HCT116 (cell line): ENCODE measurements around the gene DBNL. TPM values are rescaled to one million over a fixed set of nuclear protein-coding genes. Genes with fewer than 3 reads are reported as not detected.

Experiments
- CBX3 ChIP-seq: IDR thresholded peaks from 2 replicates; pipeline ENCODE4 v1.6.1; 2012; ENCODE audit warnings: low read depth
- CEBPB ChIP-seq: IDR thresholded peaks from 2 replicates; pipeline ENCODE4 v1.6.1; 2012; ENCODE audit warnings: low read depth
- ELF1 ChIP-seq: IDR thresholded peaks from 2 replicates; pipeline ENCODE4 v1.6.1; 2012; ENCODE audit warnings: low read depth, borderline replicate concordance
- EZH2 ChIP-seq: fragments of 200-600 bp; sonication (generic); IDR thresholded peaks from 2 replicates; pipeline ENCODE4 v1.6.1; 2017; ENCODE audit warnings: antibody characterized with exemption, mixed run types
- RAD21 ChIP-seq: IDR thresholded peaks from 2 replicates; pipeline ENCODE4 v1.6.1; 2012; ENCODE audit warnings: low read depth, mild to moderate bottlenecking
- SRF ChIP-seq: IDR thresholded peaks from 2 replicates; pipeline ENCODE4 v1.6.1; 2012; ENCODE audit warnings: low read depth
- ZNF274 ChIP-seq: fragments of 200-500 bp; sonication (Bioruptor generic); IDR thresholded peaks from 2 replicates; pipeline ENCODE4 v1.6.1; 2014; ENCODE audit warnings: mild to moderate bottlenecking, low read depth, low read length, inconsistent platforms
- total RNA-seq: library from RNA; stranded (reverse); gene quantifications from one replicate; pipeline ENCODE4 v1.2.1, GENCODE V29; 2021; ENCODE audit not compliant: unreplicated experiment
- TF ChIP-seq, protein P1 (sequence below): IDR thresholded peaks from 2 replicates; pipeline ENCODE4 v1.6.1; 2011; ENCODE audit warnings: mild to moderate bottlenecking, low read length, moderate library complexity; ENCODE audit not compliant: insufficient replicate concordance; ENCODE audit errors: extremely low read depth
- TF ChIP-seq, protein P2 (sequence below), 3 experiments: fragments of 200-600 bp in 1 of 3; sonication (generic) in 1 of 3; IDR thresholded peaks in 2 of 3; conservative IDR thresholded peaks in 1 of 3; 2 replicates each; pipeline ENCODE4 v1.5.1; 2012 to 2017; ENCODE audit warnings: low read depth in 2 of 3, low read length in 2 of 3, antibody characterized with exemption in 1 of 3, borderline replicate concordance in 1 of 3, control low read depth in 1 of 3, mild to moderate bottlenecking in 1 of 3, mixed read lengths in 1 of 3, mixed run types in 1 of 3, moderate library complexity in 1 of 3; ENCODE audit not compliant: insufficient read depth in 1 of 3

The DBNL gene
- total RNA-seq, 1 experiment from 2014 or later: 39.4 TPM

DNA sequence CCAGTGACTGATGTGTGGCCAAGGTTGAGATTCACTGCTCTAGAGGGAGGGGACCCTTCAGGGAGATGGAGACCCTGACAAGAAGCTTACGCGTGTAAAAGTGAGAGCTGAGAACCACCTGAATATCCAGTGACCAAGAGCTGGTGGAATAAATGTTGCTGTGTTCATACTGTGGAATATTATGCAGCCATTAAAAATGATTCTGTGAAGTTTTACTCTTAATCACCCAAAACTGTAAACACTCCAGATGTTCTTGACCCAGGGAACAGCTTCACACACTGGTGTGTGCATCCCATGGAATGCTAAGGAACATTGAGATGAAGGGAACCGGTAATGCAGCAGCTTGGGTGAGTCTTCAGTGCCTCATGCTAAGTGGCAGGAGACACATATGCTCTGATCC, 42.1 kb downstream of the DBNL start (continued):
- TF ChIP-seq CBX3 (no peak), ZNF274 (no peak), SRF (no peak), RAD21 (no peak), CEBPB (no peak), ELF1 (no peak), EZH2 (no peak)
- TF ChIP-seq, protein P1, sequence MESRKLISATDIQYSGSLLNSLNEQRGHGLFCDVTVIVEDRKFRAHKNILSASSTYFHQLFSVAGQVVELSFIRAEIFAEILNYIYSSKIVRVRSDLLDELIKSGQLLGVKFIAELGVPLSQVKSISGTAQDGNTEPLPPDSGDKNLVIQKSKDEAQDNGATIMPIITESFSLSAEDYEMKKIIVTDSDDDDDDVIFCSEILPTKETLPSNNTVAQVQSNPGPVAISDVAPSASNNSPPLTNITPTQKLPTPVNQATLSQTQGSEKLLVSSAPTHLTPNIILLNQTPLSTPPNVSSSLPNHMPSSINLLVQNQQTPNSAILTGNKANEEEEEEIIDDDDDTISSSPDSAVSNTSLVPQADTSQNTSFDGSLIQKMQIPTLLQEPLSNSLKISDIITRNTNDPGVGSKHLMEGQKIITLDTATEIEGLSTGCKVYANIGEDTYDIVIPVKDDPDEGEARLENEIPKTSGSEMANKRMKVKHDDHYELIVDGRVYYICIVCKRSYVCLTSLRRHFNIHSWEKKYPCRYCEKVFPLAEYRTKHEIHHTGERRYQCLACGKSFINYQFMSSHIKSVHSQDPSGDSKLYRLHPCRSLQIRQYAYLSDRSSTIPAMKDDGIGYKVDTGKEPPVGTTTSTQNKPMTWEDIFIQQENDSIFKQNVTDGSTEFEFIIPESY: no peak
- TF ChIP-seq, protein P2, sequence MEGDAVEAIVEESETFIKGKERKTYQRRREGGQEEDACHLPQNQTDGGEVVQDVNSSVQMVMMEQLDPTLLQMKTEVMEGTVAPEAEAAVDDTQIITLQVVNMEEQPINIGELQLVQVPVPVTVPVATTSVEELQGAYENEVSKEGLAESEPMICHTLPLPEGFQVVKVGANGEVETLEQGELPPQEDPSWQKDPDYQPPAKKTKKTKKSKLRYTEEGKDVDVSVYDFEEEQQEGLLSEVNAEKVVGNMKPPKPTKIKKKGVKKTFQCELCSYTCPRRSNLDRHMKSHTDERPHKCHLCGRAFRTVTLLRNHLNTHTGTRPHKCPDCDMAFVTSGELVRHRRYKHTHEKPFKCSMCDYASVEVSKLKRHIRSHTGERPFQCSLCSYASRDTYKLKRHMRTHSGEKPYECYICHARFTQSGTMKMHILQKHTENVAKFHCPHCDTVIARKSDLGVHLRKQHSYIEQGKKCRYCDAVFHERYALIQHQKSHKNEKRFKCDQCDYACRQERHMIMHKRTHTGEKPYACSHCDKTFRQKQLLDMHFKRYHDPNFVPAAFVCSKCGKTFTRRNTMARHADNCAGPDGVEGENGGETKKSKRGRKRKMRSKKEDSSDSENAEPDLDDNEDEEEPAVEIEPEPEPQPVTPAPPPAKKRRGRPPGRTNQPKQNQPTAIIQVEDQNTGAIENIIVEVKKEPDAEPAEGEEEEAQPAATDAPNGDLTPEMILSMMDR (IDR thresholded peaks at IDR 0.05 in 2 of 3, conservative IDR thresholded peaks at IDR 0.05 in 1 of 3; ENCODE audit: borderline replicate concordance in 1 of 3, insufficient read depth in 1 of 3, low read depth in 2 of 3, low read length in 2 of 3): no peak
